ENCODE measurements around the gene CERS1.

The CERS1 gene

DNA sequence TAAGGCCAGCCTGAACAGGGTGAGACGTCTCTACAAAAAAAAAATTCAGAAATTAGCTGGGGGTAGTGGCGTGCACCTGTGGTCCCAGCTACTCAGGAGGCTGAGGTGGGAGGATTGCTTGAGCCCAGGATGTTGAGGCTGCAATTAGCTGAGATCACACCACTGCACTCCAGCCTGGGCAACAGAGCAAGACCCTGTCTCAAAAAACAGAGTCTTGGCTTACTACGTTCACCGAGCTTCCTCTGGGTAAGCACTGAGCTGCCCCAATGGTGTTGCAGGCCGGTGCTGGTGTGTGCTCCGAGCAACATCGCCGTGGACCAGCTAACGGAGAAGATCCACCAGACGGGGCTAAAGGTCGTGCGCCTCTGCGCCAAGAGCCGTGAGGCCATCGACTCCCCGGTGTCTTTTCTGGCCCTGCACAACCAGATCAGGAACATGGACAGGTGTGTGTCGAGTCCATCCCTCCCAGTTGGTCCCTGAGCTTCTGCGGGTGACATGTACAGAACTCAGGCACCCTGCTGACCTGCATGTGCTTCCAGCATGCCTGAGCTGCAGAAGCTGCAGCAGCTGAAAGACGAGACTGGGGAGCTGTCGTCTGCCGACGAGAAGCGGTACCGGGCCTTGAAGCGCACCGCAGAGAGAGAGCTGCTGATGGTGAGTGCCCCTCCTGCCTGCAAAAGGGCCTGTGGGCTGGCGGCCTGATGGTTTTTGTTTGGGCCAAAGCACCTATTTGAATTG is 40.1 kb downstream of the CERS1 start:
- ATAC-seq = no peak

GRCh38 chr19:18854982-18855381 is 41.0 kb downstream of the CERS1 start:
- no peak for TF ChIP-seq ARNTL (CRISPR knock-in tag; IDR thresholded peaks at IDR 0.05; ENCODE audit: borderline replicate concordance, low read depth)

More for the DNA sequence above, 40.1 kb downstream of the CERS1 start:
- TF ChIP-seq OSR1 (CRISPR knock-in tag; IDR thresholded peaks at IDR 0.05) (no peak), SNAI2 (CRISPR knock-in tag; IDR thresholded peaks at IDR 0.05) (no peak), ZNF8 (CRISPR knock-in tag; IDR thresholded peaks at IDR 0.05) (no peak), TSHZ2 (CRISPR knock-in tag; IDR thresholded peaks at IDR 0.05) (no peak), ZNF565 (CRISPR knock-in tag; conservative IDR thresholded peaks at IDR 0.05; ENCODE audit: low read depth) (no peak), ZNF70 (CRISPR knock-in tag; IDR thresholded peaks at IDR 0.05) (no peak), ZC3H10 (CRISPR knock-in tag; IDR thresholded peaks at IDR 0.05) (no peak), BACH2 (CRISPR knock-in tag; IDR thresholded peaks at IDR 0.05; ENCODE audit: borderline replicate concordance) (no peak), CSDC2 (CRISPR knock-in tag; IDR thresholded peaks at IDR 0.05) (no peak), RARB (CRISPR knock-in tag; IDR thresholded peaks at IDR 0.05) (no peak), ESRRG (CRISPR knock-in tag; IDR thresholded peaks at IDR 0.05) (no peak), ISL1 (CRISPR knock-in tag; IDR thresholded peaks at IDR 0.05) (no peak), GLIS3 (CRISPR knock-in tag; IDR thresholded peaks at IDR 0.05) (no peak), PPARA (CRISPR knock-in tag; IDR thresholded peaks at IDR 0.05; ENCODE audit: borderline replicate concordance) (no peak), ARNTL (CRISPR knock-in tag; IDR thresholded peaks at IDR 0.05; ENCODE audit: borderline replicate concordance, low read depth) (no peak), CSRNP3 (CRISPR knock-in tag; IDR thresholded peaks at IDR 0.05) (no peak)
- TF ChIP-seq, protein P1, sequence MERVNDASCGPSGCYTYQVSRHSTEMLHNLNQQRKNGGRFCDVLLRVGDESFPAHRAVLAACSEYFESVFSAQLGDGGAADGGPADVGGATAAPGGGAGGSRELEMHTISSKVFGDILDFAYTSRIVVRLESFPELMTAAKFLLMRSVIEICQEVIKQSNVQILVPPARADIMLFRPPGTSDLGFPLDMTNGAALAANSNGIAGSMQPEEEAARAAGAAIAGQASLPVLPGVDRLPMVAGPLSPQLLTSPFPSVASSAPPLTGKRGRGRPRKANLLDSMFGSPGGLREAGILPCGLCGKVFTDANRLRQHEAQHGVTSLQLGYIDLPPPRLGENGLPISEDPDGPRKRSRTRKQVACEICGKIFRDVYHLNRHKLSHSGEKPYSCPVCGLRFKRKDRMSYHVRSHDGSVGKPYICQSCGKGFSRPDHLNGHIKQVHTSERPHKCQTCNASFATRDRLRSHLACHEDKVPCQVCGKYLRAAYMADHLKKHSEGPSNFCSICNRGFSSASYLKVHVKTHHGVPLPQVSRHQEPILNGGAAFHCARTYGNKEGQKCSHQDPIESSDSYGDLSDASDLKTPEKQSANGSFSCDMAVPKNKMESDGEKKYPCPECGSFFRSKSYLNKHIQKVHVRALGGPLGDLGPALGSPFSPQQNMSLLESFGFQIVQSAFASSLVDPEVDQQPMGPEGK (CRISPR knock-in tag; IDR thresholded peaks at IDR 0.05; ENCODE audit: borderline replicate concordance) = no peak

GRCh38 chr19:18853755-18854427 is 42.1 kb downstream of the CERS1 start:
- ATAC-seq = no peak
- TF ChIP-seq TOX (CRISPR knock-in tag; IDR thresholded peaks at IDR 0.05; ENCODE audit: borderline replicate concordance) (no peak), ZFP3 (CRISPR knock-in tag; IDR thresholded peaks at IDR 0.05) (no peak), ZNF565 (CRISPR knock-in tag; conservative IDR thresholded peaks at IDR 0.05; ENCODE audit: low read depth) (no peak), OSR1 (CRISPR knock-in tag; IDR thresholded peaks at IDR 0.05) (no peak), ESRRG (CRISPR knock-in tag; IDR thresholded peaks at IDR 0.05) (no peak), GLIS3 (CRISPR knock-in tag; IDR thresholded peaks at IDR 0.05) (no peak)
- TF ChIP-seq, protein P2, sequence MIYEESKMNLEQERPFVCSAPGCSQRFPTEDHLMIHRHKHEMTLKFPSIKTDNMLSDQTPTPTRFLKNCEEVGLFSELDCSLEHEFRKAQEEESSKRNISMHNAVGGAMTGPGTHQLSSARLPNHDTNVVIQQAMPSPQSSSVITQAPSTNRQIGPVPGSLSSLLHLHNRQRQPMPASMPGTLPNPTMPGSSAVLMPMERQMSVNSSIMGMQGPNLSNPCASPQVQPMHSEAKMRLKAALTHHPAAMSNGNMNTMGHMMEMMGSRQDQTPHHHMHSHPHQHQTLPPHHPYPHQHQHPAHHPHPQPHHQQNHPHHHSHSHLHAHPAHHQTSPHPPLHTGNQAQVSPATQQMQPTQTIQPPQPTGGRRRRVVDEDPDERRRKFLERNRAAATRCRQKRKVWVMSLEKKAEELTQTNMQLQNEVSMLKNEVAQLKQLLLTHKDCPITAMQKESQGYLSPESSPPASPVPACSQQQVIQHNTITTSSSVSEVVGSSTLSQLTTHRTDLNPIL (CRISPR knock-in tag; IDR thresholded peaks at IDR 0.05; ENCODE audit: low read depth) = no peak

More at GRCh38 chr19:18854982-18855381, 41.0 kb downstream of the CERS1 start:
- ATAC-seq = no peak

DNA sequence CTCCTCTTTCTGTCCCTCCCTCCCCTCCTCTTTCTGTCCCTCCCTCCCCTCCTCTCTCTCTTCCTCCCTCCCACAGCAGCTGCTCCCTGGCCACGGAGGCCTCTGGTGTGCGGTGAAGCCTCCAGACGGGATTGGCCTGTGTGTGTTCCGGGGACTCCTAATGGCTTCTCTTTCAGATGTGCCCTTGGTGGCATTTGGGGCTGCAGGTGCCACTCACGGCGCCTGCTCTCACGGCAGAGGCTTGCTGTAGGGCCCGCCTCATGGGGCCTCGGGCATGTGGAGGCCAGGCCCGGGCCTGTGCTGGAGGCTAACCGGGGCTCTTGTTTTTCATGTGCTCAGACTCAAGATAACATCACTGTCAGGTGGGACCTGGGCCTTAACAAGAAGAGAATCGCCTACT is 43.3 kb downstream of the CERS1 start:
- ATAC-seq = no peak
- TF ChIP-seq ZNF565 (CRISPR knock-in tag; conservative IDR thresholded peaks at IDR 0.05; ENCODE audit: low read depth) (no peak), ISL1 (CRISPR knock-in tag; IDR thresholded peaks at IDR 0.05) (no peak), BACH2 (CRISPR knock-in tag; IDR thresholded peaks at IDR 0.05; ENCODE audit: borderline replicate concordance) (no peak), RARB (CRISPR knock-in tag; IDR thresholded peaks at IDR 0.05) (no peak), TCF4 (CRISPR knock-in tag; IDR thresholded peaks at IDR 0.05; ENCODE audit: borderline replicate concordance) (no peak), SNAI2 (CRISPR knock-in tag; IDR thresholded peaks at IDR 0.05) (no peak)
- TF ChIP-seq, protein P3, sequence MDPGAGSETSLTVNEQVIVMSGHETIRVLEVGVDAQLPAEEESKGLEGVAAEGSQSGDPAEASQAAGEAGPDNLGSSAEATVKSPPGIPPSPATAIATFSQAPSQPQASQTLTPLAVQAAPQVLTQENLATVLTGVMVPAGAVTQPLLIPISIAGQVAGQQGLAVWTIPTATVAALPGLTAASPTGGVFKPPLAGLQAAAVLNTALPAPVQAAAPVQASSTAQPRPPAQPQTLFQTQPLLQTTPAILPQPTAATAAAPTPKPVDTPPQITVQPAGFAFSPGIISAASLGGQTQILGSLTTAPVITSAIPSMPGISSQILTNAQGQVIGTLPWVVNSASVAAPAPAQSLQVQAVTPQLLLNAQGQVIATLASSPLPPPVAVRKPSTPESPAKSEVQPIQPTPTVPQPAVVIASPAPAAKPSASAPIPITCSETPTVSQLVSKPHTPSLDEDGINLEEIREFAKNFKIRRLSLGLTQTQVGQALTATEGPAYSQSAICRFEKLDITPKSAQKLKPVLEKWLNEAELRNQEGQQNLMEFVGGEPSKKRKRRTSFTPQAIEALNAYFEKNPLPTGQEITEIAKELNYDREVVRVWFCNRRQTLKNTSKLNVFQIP (CRISPR knock-in tag; IDR thresholded peaks at IDR 0.05; ENCODE audit: borderline replicate concordance, low read depth) = no peak
- TF ChIP-seq, protein P2 (CRISPR knock-in tag; IDR thresholded peaks at IDR 0.05; ENCODE audit: low read depth) = no peak
- TF ChIP-seq, protein P1 (CRISPR knock-in tag; IDR thresholded peaks at IDR 0.05; ENCODE audit: borderline replicate concordance) = no peak
